WTC11 (cell line): ENCODE data around the gene G6PC3. TPM values are rescaled to one million over a fixed set of nuclear protein-coding genes. Genes with fewer than 3 reads are reported as not detected.

Source experiments
- ATAC-seq: fragments of 200-7000 bp; cut with Tn5 transposase; 2 replicates; pipeline ENCODE4 v1.10.0; 2021; ENCODE audit warnings: mild to moderate bottlenecking, moderate library complexity
- CTCF ChIA-PET: fragments of 300-600 bp; sonication (Branson Sonifier 250); formaldehyde crosslinking; loops from one replicate; lab custom pipeline; 2021; ENCODE audit warnings: antibody characterized with exemption; lab: Charles Lee
- POLR2A ChIA-PET: fragments of 350-600 bp; sonication (Branson Sonifier 250); formaldehyde crosslinking; loops from one replicate; lab custom pipeline; 2021; ENCODE audit warnings: antibody characterized with exemption; lab: Charles Lee
- DNase-seq: peaks from one replicate; pipeline ENCODE4 v3.0.0; 2021; ENCODE audit warnings: low spot score
- H3K27ac Mint-ChIP-seq: 2 replicates; pipeline ENCODE4 v1.8.0; 2021; ENCODE audit warnings: mixed read lengths
- H3K27me3 Mint-ChIP-seq: 2 replicates; pipeline ENCODE4 v1.8.0; 2021; ENCODE audit warnings: low read depth, mild to moderate bottlenecking, moderate library complexity, mixed read lengths
- H3K36me3 Mint-ChIP-seq: 2 replicates; pipeline ENCODE4 v1.8.0; 2021; ENCODE audit warnings: mixed read lengths
- H3K4me1 Mint-ChIP-seq: 2 replicates; pipeline ENCODE4 v1.8.0; 2022; ENCODE audit warnings: mixed read lengths
- H3K4me3 Mint-ChIP-seq: 2 replicates; pipeline ENCODE4 v1.8.0; 2021; ENCODE audit warnings: mild to moderate bottlenecking, moderate library complexity, mixed read lengths
- H3K9me3 Mint-ChIP-seq: 2 replicates; pipeline ENCODE4 v1.8.0; 2021; ENCODE audit warnings: mixed read lengths
- ATF1 ChIP-seq: sonication (generic); formaldehyde crosslinking; IDR thresholded peaks from 2 replicates; pipeline ENCODE4 v1.8.1; 2023; ENCODE audit warnings: mild to moderate bottlenecking, moderate library complexity, missing genetic modification reagents
- JUN ChIP-seq: sonication (generic); formaldehyde crosslinking; IDR thresholded peaks from 2 replicates; pipeline ENCODE4 v1.8.0; 2023; ENCODE audit warnings: mild to moderate bottlenecking, missing genetic modification reagents
- MXD4 ChIP-seq: fragments of 250-450 bp; sonication (Bioruptor Pico); IDR thresholded peaks from 2 replicates; pipeline ENCODE4 v1.8.0; 2021; ENCODE audit warnings: mild to moderate bottlenecking, moderate library complexity, borderline replicate concordance
- MYBL2 ChIP-seq: sonication (generic); formaldehyde crosslinking; IDR thresholded peaks from 2 replicates; pipeline ENCODE4 v1.8.1; 2023; ENCODE audit warnings: mild to moderate bottlenecking, moderate library complexity, missing genetic modification reagents
- RORB ChIP-seq: fragments of 250-450 bp; sonication (Bioruptor Pico); IDR thresholded peaks from 2 replicates; pipeline ENCODE4 v1.9.0; 2021; ENCODE audit warnings: mild to moderate bottlenecking
- TCF7 ChIP-seq: sonication (generic); formaldehyde crosslinking; IDR thresholded peaks from 2 replicates; pipeline ENCODE4 v1.8.0; 2022; ENCODE audit warnings: mild to moderate bottlenecking, low read depth, missing genetic modification reagents, moderate library complexity
- ZNF219 ChIP-seq: sonication (generic); formaldehyde crosslinking; IDR thresholded peaks from 2 replicates; pipeline ENCODE4 v1.8.0; 2023; ENCODE audit warnings: missing genetic modification reagents, mild to moderate bottlenecking, borderline replicate concordance
- ZNF263 ChIP-seq: sonication (generic); formaldehyde crosslinking; IDR thresholded peaks from 2 replicates; pipeline ENCODE4 v1.8.1; 2022; ENCODE audit warnings: low read depth, mild to moderate bottlenecking, moderate library complexity, missing genetic modification reagents
- total RNA-seq: library from RNA; stranded (reverse); gene quantifications from 3 replicates; pipeline ENCODE4 v1.2.3, GENCODE V29; 2021
- TF ChIP-seq, protein P1 (sequence below): fragments of 250-450 bp; sonication (Bioruptor Pico); IDR thresholded peaks from 2 replicates; pipeline ENCODE4 v2.1.2; 2022; ENCODE audit warnings: mild to moderate bottlenecking, moderate library complexity
- TF ChIP-seq, protein P2 (sequence below): fragments of 200-600 bp; IDR thresholded peaks from 2 replicates; pipeline ENCODE4 v1.8.0; 2022; ENCODE audit warnings: antibody characterized with exemption
- TF ChIP-seq, protein P3 (sequence below): sonication (generic); formaldehyde crosslinking; IDR thresholded peaks from 2 replicates; pipeline ENCODE4 v1.8.0; 2023; ENCODE audit warnings: mild to moderate bottlenecking, missing genetic modification reagents
- TF ChIP-seq, protein P4 (sequence below): sonication (generic); formaldehyde crosslinking; IDR thresholded peaks from 2 replicates; pipeline ENCODE4 v1.8.1; 2023; ENCODE audit warnings: mild to moderate bottlenecking, moderate library complexity, missing genetic modification reagents

Gene G6PC3
- total RNA-seq, 1 experiment from 2014 or later: 121 TPM

DNA sequence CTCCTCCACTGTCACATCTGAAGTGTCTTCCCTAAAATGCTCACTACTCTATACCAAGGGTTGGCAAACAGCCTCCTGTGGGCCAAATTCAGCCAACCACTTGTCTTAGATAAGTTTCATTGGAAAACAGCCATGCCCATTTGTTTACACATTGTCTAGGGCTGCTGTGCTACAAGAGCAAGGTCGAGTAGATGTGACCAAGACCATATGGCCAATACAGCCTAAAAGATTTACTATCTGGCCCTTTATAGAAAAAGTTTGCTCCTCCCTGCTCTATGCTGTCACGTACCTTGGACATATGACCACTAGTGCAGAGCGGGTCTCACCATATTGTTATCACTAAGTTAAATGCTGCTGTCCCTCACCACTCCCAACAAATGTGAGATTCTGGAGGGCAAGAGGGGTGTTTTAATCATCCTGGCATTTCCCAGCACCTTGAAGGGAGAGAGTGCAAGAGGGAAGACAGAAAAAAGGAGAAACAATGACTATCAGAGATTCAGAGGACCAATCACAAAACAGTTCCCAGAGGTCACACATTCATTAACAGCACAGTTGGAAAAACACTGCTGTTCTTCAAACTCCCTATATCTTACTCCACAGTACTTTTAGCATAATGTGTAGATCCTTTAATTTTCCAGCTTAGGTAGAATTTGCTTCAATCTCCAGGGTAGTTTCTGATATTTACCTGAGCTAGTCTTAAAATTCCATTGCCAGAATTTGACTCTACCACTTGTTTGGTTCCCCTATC is 17.2 kb upstream of the G6PC3 start (continued):
- TF ChIP-seq, protein P1, sequence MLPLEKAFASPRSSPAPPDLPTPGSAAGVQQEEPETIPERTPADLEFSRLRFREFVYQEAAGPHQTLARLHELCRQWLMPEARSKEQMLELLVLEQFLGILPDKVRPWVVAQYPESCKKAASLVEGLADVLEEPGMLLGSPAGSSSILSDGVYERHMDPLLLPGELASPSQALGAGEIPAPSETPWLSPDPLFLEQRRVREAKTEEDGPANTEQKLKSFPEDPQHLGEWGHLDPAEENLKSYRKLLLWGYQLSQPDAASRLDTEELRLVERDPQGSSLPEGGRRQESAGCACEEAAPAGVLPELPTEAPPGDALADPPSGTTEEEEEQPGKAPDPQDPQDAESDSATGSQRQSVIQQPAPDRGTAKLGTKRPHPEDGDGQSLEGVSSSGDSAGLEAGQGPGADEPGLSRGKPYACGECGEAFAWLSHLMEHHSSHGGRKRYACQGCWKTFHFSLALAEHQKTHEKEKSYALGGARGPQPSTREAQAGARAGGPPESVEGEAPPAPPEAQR (CRISPR knock-in tag): no peak

DNA sequence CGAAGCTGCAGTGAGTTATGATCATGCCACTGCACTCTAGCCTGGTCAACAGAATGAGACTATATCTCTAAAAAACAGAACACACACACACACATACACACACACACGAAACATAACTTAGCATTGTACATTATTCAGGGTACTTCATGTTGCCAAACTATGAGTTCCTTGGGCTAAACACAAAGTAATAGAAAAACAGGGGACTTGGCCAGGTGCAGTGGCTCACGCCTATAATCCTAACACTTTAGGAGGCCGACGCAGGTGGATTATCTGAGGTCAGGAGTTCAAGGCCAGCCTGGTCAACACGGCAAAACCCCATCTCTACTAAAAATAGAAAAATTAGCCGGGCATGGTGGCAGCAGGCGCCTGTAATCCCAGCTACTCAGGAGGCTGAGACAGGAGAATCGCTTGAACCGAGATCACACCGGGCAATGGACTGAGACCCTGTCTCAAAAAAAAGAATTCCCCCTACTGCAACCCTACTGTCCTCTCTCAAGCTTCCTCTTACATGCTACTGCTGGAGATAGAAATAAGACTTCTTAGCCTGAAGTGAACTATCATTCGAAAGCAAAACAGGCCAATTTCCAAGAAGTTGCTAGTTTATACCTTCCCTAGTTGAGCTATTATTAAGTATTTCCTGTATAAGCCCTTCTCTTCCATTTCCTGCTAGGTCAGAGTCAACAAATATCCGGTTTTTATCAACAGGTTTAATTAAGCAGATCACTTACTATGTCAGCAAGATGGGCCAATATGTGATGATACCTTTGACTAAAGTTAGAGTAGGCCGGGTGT is 11.2 kb upstream of the G6PC3 start:
- ATAC-seq (no peak), DNase-seq (no peak)
- Mint-ChIP-seq H3K36me3 (peaks cover 62% of the 10 kb centered on the region), H3K4me1 (peaks cover 15% of the 10 kb centered on the region), H3K27ac (no peak overlapping the region), H3K4me3 (no peak overlapping the region), H3K27me3 (no peaks in the 10 kb centered on the region), H3K9me3 (no peaks in the 10 kb centered on the region)
- ChIA-PET POLR2A (interaction anchor here (0.7 kb wide), 1 partner anchor 11 kb away, joined by 4 read pairs; the partner anchor contains the start of gene G6PC3), CTCF (no interaction called here)
- TF ChIP-seq ZNF219 (CRISPR knock-in tag): no peak
- TF ChIP-seq RORB (CRISPR knock-in tag): no peak
- TF ChIP-seq, protein P2, sequence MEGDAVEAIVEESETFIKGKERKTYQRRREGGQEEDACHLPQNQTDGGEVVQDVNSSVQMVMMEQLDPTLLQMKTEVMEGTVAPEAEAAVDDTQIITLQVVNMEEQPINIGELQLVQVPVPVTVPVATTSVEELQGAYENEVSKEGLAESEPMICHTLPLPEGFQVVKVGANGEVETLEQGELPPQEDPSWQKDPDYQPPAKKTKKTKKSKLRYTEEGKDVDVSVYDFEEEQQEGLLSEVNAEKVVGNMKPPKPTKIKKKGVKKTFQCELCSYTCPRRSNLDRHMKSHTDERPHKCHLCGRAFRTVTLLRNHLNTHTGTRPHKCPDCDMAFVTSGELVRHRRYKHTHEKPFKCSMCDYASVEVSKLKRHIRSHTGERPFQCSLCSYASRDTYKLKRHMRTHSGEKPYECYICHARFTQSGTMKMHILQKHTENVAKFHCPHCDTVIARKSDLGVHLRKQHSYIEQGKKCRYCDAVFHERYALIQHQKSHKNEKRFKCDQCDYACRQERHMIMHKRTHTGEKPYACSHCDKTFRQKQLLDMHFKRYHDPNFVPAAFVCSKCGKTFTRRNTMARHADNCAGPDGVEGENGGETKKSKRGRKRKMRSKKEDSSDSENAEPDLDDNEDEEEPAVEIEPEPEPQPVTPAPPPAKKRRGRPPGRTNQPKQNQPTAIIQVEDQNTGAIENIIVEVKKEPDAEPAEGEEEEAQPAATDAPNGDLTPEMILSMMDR: no peak
- TF ChIP-seq TCF7 (CRISPR knock-in tag): no peak
- TF ChIP-seq ATF1: no peak
- TF ChIP-seq, protein P3, sequence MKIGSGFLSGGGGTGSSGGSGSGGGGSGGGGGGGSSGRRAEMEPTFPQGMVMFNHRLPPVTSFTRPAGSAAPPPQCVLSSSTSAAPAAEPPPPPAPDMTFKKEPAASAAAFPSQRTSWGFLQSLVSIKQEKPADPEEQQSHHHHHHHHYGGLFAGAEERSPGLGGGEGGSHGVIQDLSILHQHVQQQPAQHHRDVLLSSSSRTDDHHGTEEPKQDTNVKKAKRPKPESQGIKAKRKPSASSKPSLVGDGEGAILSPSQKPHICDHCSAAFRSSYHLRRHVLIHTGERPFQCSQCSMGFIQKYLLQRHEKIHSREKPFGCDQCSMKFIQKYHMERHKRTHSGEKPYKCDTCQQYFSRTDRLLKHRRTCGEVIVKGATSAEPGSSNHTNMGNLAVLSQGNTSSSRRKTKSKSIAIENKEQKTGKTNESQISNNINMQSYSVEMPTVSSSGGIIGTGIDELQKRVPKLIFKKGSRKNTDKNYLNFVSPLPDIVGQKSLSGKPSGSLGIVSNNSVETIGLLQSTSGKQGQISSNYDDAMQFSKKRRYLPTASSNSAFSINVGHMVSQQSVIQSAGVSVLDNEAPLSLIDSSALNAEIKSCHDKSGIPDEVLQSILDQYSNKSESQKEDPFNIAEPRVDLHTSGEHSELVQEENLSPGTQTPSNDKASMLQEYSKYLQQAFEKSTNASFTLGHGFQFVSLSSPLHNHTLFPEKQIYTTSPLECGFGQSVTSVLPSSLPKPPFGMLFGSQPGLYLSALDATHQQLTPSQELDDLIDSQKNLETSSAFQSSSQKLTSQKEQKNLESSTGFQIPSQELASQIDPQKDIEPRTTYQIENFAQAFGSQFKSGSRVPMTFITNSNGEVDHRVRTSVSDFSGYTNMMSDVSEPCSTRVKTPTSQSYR (CRISPR knock-in tag): no peak
- TF ChIP-seq MXD4 (CRISPR knock-in tag): no peak
- no peak for TF ChIP-seq ZNF263
- no peak for TF ChIP-seq MYBL2 (CRISPR knock-in tag)
- TF ChIP-seq, protein P1 (CRISPR knock-in tag): no peak
- TF ChIP-seq, protein P4, sequence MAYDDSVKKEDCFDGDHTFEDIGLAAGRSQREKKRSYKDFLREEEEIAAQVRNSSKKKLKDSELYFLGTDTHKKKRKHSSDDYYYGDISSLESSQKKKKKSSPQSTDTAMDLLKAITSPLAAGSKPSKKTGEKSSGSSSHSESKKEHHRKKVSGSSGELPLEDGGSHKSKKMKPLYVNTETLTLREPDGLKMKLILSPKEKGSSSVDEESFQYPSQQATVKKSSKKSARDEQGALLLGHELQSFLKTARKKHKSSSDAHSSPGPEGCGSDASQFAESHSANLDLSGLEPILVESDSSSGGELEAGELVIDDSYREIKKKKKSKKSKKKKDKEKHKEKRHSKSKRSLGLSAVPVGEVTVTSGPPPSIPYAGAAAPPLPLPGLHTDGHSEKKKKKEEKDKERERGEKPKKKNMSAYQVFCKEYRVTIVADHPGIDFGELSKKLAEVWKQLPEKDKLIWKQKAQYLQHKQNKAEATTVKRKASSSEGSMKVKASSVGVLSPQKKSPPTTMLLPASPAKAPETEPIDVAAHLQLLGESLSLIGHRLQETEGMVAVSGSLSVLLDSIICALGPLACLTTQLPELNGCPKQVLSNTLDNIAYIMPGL (CRISPR knock-in tag): no peak
- no peak for TF ChIP-seq JUN (CRISPR knock-in tag)
